ENCODE measurements around the gene SLC6A19. TPM values are rescaled to one million over a fixed set of nuclear protein-coding genes. Genes with fewer than 3 reads are reported as not detected.

SLC6A19 gene
- total RNA-seq, 1 experiment from 2014 or later = 0.29 TPM

GRCh38 chr5:1218351-1219080 lies 17.1 kb downstream of the SLC6A19 start:
- DNase-seq = no peak
- no peaks in the 10 kb centered on the region for H3K36me3 ChIP-seq (ENCODE audit: control insufficient read depth, insufficient read depth, low read length)
- Mint-ChIP-seq H3K4me1 (ENCODE audit: low read depth, unreplicated experiment) (no peaks in the 10 kb centered on the region), H3K4me3 (ENCODE audit: unreplicated experiment) (no peak overlapping the region), H3K36me3 (ENCODE audit: insufficient read depth, unreplicated experiment) (no peaks in the 10 kb centered on the region), H3K27me3 (ENCODE audit: insufficient read depth, unreplicated experiment) (no peaks in the 10 kb centered on the region), H3K27ac (ENCODE audit: unreplicated experiment) (no peak overlapping the region), H3K9me3 (ENCODE audit: unreplicated experiment) (no peaks in the 10 kb centered on the region)
- no peaks in the 10 kb centered on the region for H3K4me1 ChIP-seq
- BruUV-seq (replicated peaks) = no TSS peak
- H3K9me3 ChIP-seq = no peaks in the 10 kb centered on the region
- H3K27me3 ChIP-seq (replicated peaks; ENCODE audit: control insufficient read depth, insufficient read depth, low read length) = no peaks in the 10 kb centered on the region
- intact Hi-C loops (cut with micrococcal nuclease; ENCODE audit: unreplicated experiment) = no loop called here
- TF ChIP-seq CTCF (IDR thresholded peaks at IDR 0.05; ENCODE audit: insufficient read depth in 1 of 2, low read depth in 1 of 2, low read length in 1 of 2, severe bottlenecking in 1 of 2, unreplicated experiment in 1 of 2) = no peak
- CTCF ChIA-PET = no interaction called here
- POLR2A ChIA-PET = no interaction called here
- no peak overlapping the region for H3K4me3 ChIP-seq (ENCODE audit: low read depth, low read length)

GRCh38 chr5:1219098-1219767 lies 17.8 kb downstream of the SLC6A19 start:
- H3K4me1 Mint-ChIP-seq (ENCODE audit: low read depth, unreplicated experiment) = no peaks in the 10 kb centered on the region
- no peaks in the 10 kb centered on the region for H3K9me3 Mint-ChIP-seq (ENCODE audit: unreplicated experiment)
- POLR2A ChIA-PET = no interaction called here
- H3K27me3 Mint-ChIP-seq (ENCODE audit: insufficient read depth, unreplicated experiment) = no peaks in the 10 kb centered on the region
- H3K4me3 ChIP-seq (ENCODE audit: low read depth, low read length) = no peak overlapping the region
- TF ChIP-seq CTCF (IDR thresholded peaks at IDR 0.05; ENCODE audit: insufficient read depth in 1 of 2, low read depth in 1 of 2, low read length in 1 of 2, severe bottlenecking in 1 of 2, unreplicated experiment in 1 of 2) = no peak
- CTCF ChIA-PET = interaction anchor here (0.7 kb wide), 1 partner anchor 16 kb away, joined by 3 read pairs; no protein-coding TSS in a partner anchor
- no peaks in the 10 kb centered on the region for H3K9me3 ChIP-seq
- intact Hi-C loops (cut with micrococcal nuclease; ENCODE audit: unreplicated experiment) = no loop called here
- no peaks in the 10 kb centered on the region for H3K36me3 ChIP-seq (ENCODE audit: control insufficient read depth, insufficient read depth, low read length)
- H3K4me1 ChIP-seq = no peaks in the 10 kb centered on the region
- BruUV-seq (replicated peaks) = no TSS peak
- DNase-seq = no peak
- no peak overlapping the region for H3K4me3 Mint-ChIP-seq (ENCODE audit: unreplicated experiment)
- H3K27me3 ChIP-seq (replicated peaks; ENCODE audit: control insufficient read depth, insufficient read depth, low read length) = no peaks in the 10 kb centered on the region
- H3K36me3 Mint-ChIP-seq (ENCODE audit: insufficient read depth, unreplicated experiment) = no peaks in the 10 kb centered on the region
- no peak overlapping the region for H3K27ac Mint-ChIP-seq (ENCODE audit: unreplicated experiment)

- DNase-seq = no peak
- H3K4me1 ChIP-seq = no peaks in the 10 kb centered on the region
- intact Hi-C loops (cut with micrococcal nuclease; ENCODE audit: unreplicated experiment) = no loop called here
- BruUV-seq (replicated peaks) = no TSS peak
- H3K36me3 ChIP-seq (ENCODE audit: control insufficient read depth, insufficient read depth, low read length) = no peaks in the 10 kb centered on the region
- TF ChIP-seq CTCF (IDR thresholded peaks at IDR 0.05; ENCODE audit: insufficient read depth in 1 of 2, low read depth in 1 of 2, low read length in 1 of 2, severe bottlenecking in 1 of 2, unreplicated experiment in 1 of 2) = no peak
- no peak overlapping the region for H3K4me3 Mint-ChIP-seq (ENCODE audit: unreplicated experiment)
- H3K4me3 ChIP-seq (ENCODE audit: low read depth, low read length) = no peak overlapping the region
- no peaks in the 10 kb centered on the region for H3K27me3 ChIP-seq (replicated peaks; ENCODE audit: control insufficient read depth, insufficient read depth, low read length)
- H3K4me1 Mint-ChIP-seq (ENCODE audit: low read depth, unreplicated experiment) = no peaks in the 10 kb centered on the region
- no peak overlapping the region for H3K27ac Mint-ChIP-seq (ENCODE audit: unreplicated experiment)
- POLR2A ChIA-PET = no interaction called here
- no peaks in the 10 kb centered on the region for H3K36me3 Mint-ChIP-seq (ENCODE audit: insufficient read depth, unreplicated experiment)
- H3K9me3 Mint-ChIP-seq (ENCODE audit: unreplicated experiment) = no peaks in the 10 kb centered on the region
- CTCF ChIA-PET = interaction anchor here (0.7 kb wide), 1 partner anchor 15 kb away, joined by 3 read pairs; no protein-coding TSS in a partner anchor
- H3K27me3 Mint-ChIP-seq (ENCODE audit: insufficient read depth, unreplicated experiment) = no peaks in the 10 kb centered on the region
- H3K9me3 ChIP-seq = no peaks in the 10 kb centered on the region
Measured at GRCh38 chr5:1219768-1220100, 18.3 kb downstream of the SLC6A19 start.

All from Caco-2 (cell line).